Measurements from ENCODE around the gene CPXM2. TPM values are rescaled to one million over a fixed set of nuclear protein-coding genes. Genes with fewer than 3 reads are reported as not detected.

CPXM2 gene
- total and polyA plus RNA-seq, 10 of the 15 experiments (the other 5 are each of a cell fraction or from before 2014, with no cell fraction given): 0.08 to 1.1 (median 0.58) TPM

DNA sequence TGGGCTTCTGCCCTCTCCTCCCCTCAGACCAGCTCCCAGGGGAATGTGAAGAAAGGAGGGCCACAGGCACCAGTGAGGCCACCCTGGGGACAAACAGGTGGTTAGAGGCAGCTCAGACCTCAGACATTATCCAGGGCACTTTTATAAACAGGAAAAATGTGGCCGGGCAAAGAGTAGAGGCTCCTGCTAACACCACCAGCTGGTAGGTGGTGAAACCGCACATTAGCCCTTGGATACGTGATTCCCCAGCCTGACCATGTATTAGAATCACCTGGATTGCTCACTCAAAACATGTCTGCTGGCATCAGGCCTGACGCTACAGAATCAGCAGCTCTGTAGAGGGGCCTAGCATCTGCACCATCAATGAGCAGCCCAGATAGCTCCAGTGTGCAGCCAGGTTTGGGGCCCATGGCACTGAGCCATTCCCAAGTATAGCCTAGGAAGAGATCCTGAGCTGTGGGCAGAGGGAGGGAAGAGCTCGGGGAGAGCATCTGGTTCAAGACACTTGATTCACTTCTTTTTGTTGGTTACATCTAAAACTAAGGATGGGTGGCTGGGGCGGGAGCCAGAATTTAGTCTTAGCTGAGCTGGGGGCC, 188.3 kb downstream of the CPXM2 start:
- intact Hi-C loops (cut with micrococcal nuclease; ENCODE audit: unreplicated experiment): no loop called here
- no peaks in the 10 kb centered on the region for H3K36me3 ChIP-seq (ENCODE audit: control insufficient read depth in 2 of 2, insufficient read depth in 2 of 2, low read length in 1 of 2)
- H3K27me3 ChIP-seq (replicated peaks in 1 of 2; ENCODE audit: control insufficient read depth in 2 of 2, insufficient read depth in 2 of 2, low read length in 1 of 2): no peaks in the 10 kb centered on the region; a peak in 2 of 4 replicates
- no peaks in the 10 kb centered on the region for H3K4me1 ChIP-seq (ENCODE audit: control insufficient read depth, insufficient read depth, low read length)
- ATAC-seq (no peak), FAIRE-seq (no peak), DNase-seq (ENCODE audit: low read depth, low spot score) (no peak)
- H3K79me2 ChIP-seq (ENCODE audit: control insufficient read depth, insufficient read depth, low read length): no peaks in the 10 kb centered on the region
- RAD21 ChIA-PET (ENCODE audit: unreplicated experiment): interaction anchor here (0.8 kb wide), 1 partner anchor 17 kb away, joined by 3 read pairs; no protein-coding TSS in a partner anchor
- no peak overlapping the region for H3K27ac ChIP-seq (ENCODE audit: control insufficient read depth, insufficient read depth)
- POLR2A ChIA-PET: no interaction called here
- no peaks in the 10 kb centered on the region for H3K9me3 ChIP-seq (replicated peaks; ENCODE audit: control insufficient read depth, insufficient read depth, low read length)
- H4K20me1 ChIP-seq (ENCODE audit: control insufficient read depth, insufficient read depth): no peaks in the 10 kb centered on the region
- WGBS (ENCODE audit: insufficient coverage, insufficient replicate concordance, low lambda C conversion rate, missing lambda C conversion rate): 22% methylated on average over 6 of the region's 6 CpGs
- CTCF ChIA-PET: interaction anchor here (1.6 kb wide), 1 partner anchor 121 kb away, joined by 3 read pairs; no protein-coding TSS in a partner anchor
- H2AFZ ChIP-seq (ENCODE audit: control insufficient read depth, low read depth, low read length): no peak overlapping the region
- no peak overlapping the region for H3K9ac ChIP-seq (ENCODE audit: control insufficient read depth, insufficient read depth, low read length)
- H3K4me2 ChIP-seq (ENCODE audit: control insufficient read depth, insufficient read depth): no peak overlapping the region
- TF ChIP-seq NFYA (IDR thresholded peaks at IDR 0.05; ENCODE audit: borderline replicate concordance, low read depth, low read length): no peak
- in situ Hi-C loops (cut with MboI): no loop called here
- H3K4me3 ChIP-seq: no peak overlapping the region
- no TSS peak for BruUV-seq (replicated peaks)
- SMC1A ChIA-PET (ENCODE audit: uncharacterized antibody, unreplicated experiment): no interaction called here

Other genes with a start within 250 kb of the CPXM2 start
- gene GPR26, start 225.5 kb downstream of the CPXM2 start, total RNA-seq (2014; rRNA removed): under 0.01 TPM in 1 of 2 replicates, not detected in the other
- gene GPR26, start 225.5 kb downstream of the CPXM2 start, total RNA-seq (2014; rRNA removed; fragmentation: Illumina TruSeq; extraction: Trizol): not detected in 2 replicates
- 0.03 TPM in 1 of 2 replicates, not detected in the other for gene GPR26, start 225.5 kb downstream of the CPXM2 start, total RNA-seq (2021)
- not detected in 2 replicates for gene GPR26, start 225.5 kb downstream of the CPXM2 start, polyA plus RNA-seq (2011; rRNA removed)
- not detected in 2 replicates for gene GPR26, start 225.5 kb downstream of the CPXM2 start, polyA plus RNA-seq (2014; fragmentation: Illumina TruSeq; extraction: Trizol)
- not detected for gene GPR26, start 225.5 kb downstream of the CPXM2 start, polyA plus RNA-seq (2014; fragmentation: Nextera tagmentation; extraction: Ambion mirVana)
- gene GPR26, start 225.5 kb downstream of the CPXM2 start, polyA plus RNA-seq (2014; rRNA removed): 0.01 TPM in 1 of 2 replicates, not detected in the other
- gene GPR26, start 225.5 kb downstream of the CPXM2 start, polyA plus RNA-seq (2016; fragmentation: Nextera tagmentation; extraction: Ambion mirVana): not detected
- under 0.01 and 0.17 TPM in 2 replicates for gene CHST15, start 201.8 kb upstream of the CPXM2 start, total RNA-seq (2014; rRNA removed)
- 0.04 TPM in 1 of 2 replicates, not detected in the other for gene CHST15, start 201.8 kb upstream of the CPXM2 start, total RNA-seq (2014; rRNA removed; fragmentation: Illumina TruSeq; extraction: Trizol)
- 0.32 and 0.51 TPM in 2 replicates for gene CHST15, start 201.8 kb upstream of the CPXM2 start, total RNA-seq (2021)
- gene CHST15, start 201.8 kb upstream of the CPXM2 start, polyA plus RNA-seq (2011; rRNA removed): 0.42 and 0.53 TPM in 2 replicates
- 0.03 and 0.06 TPM in 2 replicates for gene CHST15, start 201.8 kb upstream of the CPXM2 start, polyA plus RNA-seq (2014; fragmentation: Illumina TruSeq; extraction: Trizol)
- under 1 TPM in 1 of 2 experiments, not detected in 1; 0.02 TPM for gene CHST15, start 201.8 kb upstream of the CPXM2 start, polyA plus RNA-seq (2014; fragmentation: Nextera tagmentation; extraction: Ambion mirVana)
- gene CHST15, start 201.8 kb upstream of the CPXM2 start, polyA plus RNA-seq (2014; rRNA removed): 0.05 TPM in 2 replicates
- under 1 TPM; 0.05 TPM for gene CHST15, start 201.8 kb upstream of the CPXM2 start, polyA plus RNA-seq (2016; fragmentation: Nextera tagmentation; extraction: Ambion mirVana)